NCI-H1417 treated with DMSO at 0.1 percent for 48 hours (cell line): ENCODE data around the gene COX4I2.
"Not testable (repeated sequence)": the region's sequence is repeated elsewhere in the genome, so short reads cannot be mapped to it uniquely, and the experiment has no call there.

Experiments
- DNase-seq: peaks from one replicate; lab custom pipeline; 2025; lab: John Stamatoyannopoulos, UW

The COX4I2 gene

DNA sequence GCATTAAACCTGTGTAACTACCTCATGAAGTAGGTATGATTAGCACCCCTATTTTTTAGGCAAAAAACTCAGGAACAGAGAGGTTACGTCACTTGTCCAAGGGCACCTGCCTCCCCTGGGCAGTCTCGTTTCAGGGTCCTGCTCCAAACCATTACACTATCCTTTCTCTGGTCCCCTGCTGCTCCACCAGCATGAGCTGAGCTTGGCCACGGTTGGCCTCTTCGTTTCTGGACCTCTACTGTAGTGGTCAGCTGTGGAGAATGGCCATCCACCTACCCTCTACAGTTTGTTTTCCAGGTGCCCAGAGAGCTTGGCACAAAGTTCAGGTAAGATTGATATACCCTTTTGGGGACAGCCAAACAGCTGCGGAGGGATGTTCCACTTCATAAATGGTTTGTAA lies 16.8 kb downstream of the COX4I2 start:
- no peak for DNase-seq

DNA sequence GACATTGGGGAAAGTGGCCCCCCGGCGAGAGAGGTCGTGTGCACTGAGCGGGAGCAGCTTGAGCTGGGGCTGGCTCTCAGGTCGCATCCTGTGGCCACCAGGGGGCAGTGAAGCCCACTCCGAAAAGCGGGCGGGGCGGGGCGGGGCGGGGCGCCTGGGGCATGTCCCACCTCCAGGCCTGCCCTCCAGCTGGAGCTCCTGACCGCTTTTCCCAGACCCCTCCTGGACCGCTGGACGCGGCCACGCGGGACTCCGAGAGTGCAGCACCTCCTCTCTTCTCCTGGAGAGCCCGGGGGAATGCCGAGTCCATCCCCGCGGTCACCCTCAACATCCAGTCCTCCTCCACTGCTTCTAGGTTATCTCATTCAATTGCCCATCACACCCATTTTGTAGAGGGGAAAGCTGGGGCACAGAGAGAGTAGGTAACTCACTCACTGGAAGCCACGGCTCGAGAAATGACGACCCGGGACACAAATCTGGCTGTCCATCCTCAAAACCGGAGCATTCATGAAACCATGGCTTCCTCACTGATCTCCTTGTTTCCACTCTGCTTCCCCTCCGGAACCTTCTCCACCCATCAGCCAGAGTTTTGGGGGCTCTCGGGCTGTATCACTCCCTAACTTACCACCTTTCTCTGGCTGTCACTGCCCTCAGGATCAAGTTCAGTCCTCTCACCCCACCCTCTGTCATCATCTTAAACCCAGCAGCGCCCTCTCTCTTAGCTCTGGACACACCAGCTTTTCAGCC lies 24.1 kb downstream of the COX4I2 start:
- peak; percentile 29 for DNase-seq

DNA sequence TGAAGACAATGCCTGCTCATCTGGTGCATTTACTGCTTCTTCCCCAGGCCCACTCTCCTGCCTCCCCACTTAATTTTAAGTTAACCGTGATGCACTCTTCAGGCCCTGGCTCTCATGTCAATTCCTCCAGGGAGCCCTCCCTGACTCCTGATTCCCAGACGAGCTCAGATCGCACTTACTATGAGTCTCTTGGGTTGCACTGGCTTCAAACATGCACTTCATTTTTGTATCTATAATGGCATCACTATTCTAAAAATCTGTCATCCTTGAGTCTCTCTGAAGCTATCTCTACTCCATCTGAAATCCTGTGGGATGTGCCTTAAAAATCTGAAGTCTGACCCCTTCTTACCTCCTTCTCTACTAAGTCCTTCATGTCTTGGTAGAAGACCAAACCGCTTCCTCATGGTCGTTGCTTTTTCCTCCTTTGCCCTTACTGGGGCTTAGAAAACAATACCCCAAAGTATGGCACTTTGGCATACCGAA lies 24.7 kb downstream of the COX4I2 start:
- DNase-seq: no peak

DNA sequence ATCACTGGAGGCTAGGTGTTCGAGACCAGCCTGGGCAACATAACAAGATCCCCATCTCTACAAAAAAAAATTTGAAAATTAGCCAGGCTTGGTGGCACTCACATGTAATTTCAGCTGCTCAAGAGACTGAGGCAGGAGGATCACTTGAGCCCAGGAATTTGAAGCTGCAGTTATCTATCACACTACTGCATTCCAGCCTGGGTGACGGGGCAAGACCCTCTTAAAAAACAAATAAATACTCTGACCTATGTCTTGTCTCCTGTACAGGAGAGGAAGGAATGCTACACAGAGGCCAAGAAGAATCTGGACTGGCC lies 25.8 kb downstream of the COX4I2 start:
- no peak for DNase-seq

DNA sequence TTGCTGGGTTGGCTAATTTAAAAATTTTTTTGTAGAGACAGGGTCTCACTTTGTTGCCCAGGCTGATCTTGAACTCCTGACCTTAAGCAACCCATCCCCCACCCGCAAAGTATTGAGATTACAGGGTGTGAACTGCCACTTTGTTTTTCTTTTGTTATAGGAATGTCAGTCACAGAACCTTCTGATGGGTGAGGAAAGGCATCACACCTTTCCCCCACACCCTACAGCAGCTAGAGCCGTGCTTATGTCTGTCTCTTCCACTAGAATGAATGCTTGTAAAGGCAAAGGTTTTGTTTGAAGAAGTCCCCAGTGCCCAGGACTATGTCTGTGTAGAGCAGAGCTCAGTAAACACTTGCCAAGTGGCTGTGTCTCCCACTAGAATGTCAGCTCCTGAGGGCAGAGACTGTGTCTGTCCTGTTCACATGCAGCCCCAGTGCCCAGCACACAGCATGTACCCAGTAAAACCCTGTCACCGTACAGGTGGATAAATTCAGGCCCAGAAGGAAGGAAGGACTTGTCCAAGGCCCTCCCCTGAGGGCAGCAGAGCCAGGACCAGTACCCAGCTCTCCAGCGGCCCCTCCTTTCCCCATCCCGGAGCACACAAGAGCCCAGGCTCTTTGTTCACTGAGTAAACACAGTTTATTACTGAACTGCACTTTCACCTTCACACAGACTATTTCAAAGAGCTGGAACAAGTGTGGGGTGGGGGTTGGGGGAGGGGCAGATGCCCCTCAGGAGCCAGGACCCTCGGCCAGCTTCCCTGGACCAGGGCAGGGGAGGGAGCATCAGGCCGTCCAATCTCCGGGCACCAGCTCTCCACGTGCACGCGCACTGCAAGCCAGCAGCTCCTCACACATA lies 26.4 kb downstream of the COX4I2 start:
- peak; percentile 31 for DNase-seq

DNA sequence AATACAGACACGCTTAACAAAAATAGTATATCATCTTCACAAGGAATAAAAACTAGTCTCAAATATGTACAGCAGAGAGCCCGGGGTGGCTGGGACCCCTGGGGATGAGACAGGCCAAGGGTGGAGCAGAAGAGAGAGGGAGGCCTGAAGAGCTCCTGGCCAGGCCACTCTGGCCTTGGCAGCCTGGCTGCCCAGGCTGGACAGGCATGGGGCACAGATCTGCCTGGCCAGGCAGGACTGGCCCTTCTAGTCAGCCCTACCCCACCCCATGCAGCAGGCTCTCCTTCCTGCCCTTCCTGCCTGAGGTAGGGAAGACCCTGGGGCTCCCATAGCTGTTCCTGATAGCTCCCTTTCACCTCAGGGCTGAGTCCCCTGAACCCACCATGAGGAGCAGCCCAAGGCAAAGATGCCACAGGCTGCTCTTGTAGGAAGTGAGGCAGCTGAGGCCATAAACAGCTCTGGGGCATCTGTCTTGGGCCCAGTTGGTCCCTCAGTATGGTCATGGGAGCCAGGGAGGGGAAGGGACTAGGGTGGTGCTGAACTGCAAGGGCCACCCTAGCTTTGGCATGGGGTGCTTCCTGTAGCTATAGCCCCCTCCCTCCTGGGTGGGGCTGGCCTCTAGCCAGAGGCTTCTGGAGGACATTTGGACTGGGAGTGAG lies 27.1 kb downstream of the COX4I2 start:
- DNase-seq: no peak

DNA sequence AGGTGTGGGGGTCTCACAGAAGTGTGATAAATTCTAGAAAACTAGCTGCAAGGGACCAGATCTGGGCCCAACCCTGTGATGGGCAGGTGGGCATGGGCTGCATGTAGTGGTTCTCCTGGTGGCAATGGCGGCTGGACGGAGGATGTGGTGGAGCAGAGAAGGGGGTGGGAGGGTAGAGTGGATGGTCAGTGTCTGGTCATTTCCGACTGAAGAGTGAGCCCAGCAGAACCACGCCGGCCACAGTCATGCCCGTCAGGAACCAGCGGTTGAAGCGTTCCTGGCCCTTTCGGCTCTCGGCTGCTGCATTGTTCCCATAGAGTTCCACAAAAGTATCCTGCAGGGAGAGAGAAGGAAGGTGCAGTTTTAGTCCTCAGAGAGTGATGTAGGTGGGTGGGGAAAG lies 28.0 kb downstream of the COX4I2 start:
- DNase-seq: no peak

DNA sequence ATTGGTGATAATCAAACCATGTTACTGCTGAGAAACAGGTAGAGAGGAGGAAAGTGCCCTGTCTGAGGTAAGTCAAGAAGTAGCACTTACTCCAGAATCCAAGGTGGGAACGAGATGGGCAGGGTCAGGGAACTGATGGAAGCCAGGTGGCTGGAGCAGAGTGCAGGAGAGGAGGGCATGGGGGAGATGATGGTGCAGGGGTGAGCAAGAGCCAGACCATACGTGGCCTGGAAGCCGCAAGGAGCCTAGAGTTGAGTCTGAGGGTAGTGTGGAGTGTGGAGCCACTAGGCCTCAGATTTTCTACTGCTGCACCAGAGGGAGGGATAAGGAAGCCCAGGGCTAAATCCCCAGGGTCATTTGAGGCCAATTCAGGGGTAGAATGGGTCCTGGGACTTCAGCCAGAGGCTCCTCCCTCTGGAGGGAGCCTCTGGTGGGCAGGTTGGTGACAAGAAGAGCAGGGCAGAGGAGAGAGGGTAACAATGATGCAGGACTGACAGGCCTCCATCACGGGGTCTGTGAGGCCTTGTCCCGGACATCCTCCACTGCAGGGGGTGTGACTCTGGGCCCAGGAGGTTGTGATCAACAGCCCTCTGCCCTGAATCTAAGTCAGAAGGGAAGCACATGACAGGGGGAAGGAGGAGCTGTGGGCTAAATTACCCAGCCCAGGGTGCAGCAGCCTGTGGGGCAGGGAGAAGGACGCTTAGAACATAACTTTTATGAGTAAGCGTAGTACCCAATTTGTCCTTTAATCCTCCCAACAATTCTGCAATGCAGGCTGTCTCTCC lies 28.7 kb downstream of the COX4I2 start:
- no peak for DNase-seq

DNA sequence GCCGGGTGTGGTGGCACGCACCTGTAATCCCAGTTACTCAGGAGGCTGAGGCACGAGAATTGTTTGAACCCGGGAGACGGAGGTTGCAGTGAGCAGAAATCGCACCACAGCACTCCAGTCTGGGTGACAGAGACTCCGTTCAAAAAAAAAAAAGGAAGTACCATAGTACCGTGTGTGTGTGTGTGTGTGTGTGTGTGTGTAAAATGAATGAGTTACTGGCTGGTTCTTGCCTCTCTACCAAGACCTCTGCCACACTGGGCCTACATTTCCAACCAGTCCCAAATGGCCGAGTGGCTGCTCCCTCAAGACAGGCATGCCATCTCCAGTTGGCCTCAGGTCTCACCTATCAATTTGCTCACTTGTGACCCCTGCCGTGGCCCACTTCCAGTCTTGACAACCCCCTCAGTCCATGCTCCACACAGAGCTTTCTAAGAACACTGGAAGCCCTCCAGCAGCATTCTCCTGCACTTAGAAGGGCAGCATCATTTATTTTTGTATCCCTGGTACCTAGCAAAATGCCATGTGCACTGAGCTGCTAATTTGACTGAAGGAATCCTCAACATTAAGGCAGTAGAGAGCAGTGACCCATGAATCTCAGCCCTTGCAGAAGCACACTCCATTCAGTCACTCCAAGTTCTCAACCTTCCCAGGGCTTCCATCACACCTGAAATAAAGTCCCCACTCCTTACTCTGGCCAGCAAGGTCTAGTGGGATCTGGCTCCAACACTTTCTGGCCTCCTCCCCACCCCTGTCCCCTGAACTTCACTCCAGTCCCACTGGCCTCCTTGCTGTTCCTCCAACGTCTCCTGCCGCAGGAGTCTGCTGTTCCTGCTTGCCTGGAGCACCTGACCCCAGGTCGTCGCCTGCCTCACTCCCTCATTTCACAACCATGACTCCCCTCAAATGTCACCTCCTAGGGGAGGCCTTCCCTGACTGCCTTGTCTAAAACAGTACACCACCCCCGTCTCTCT lies 29.9 kb downstream of the COX4I2 start:
- DNase-seq: no peak

DNA sequence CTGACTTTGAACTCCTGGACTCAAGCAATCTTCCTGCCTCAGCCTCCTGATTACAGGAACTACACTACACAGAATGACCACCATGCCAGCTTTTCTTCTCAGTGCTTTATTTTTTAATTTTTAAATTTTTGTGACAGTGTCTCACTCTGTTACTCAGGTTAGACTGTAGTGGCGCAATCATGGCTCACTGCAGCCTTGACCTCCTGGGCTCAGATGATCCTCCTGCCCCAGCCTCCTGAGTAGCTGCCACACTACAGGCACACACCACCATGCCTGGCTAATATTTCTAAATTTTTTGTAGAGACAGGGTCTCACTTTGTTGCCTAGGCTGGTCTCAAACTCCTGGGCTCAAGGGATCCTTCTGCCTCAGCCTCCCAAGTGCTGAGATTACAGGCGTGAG lies 31.2 kb downstream of the COX4I2 start:
- not testable (repeated sequence) for DNase-seq

DNA sequence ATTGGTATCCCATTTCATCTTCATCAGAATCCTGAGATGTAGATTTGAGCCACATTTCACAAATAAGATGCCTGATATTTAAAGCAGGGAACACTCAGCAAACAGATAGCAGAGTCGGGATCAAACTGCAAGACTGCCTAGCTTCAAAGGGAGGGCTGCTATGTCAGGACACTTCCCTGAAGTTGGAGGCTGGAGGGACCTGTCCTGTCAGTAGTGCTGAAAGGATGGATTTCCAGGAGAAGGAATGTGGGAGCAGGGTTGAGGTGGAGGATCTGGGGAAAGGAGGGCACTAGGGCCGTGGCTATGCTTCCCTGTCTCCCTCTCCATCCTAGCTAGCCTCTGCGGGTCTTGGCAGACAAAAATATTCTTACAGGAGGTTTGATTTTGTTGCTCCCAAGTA lies 32.2 kb downstream of the COX4I2 start:
- no peak for DNase-seq

DNA sequence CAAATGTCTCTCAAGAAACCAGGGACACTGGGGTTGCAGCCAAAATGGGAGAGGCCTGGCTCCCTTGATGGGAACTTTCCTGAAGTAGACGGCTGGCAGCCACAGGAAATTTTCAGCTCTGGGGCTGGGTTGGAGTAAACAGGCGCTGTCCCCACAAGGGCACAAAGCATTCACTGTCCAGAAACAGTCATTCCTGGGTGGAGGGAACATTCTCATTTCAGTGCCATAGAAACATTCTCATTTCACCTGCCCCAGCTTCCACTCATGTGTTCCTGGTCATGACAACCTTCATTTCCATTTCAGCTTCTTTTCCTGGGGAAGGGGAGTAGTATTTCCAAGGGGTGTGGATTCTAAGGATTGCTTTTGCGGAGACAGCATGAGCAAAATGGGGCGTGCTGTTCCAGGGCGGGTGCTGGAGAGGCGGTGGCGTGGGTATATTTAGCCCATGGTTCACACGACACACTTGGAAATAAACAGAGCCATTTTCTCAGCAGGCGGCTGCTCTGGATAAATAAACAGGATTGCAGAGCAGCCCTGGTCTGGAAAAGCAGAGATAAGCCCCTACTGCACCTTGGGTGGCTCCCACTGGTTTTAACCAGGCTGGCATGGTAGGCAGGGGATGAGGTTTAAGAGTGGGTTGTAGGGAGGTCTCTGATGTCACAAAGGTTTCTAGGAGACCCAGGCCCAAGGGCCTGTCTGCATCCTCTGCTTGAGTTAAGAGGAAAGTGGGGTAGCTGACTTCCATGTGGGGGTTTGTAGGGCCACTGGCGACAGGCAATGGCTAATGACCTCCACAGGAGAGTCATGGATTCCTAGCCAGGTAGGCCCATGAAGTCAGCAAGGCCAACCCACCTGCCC lies 32.9 kb downstream of the COX4I2 start:
- peak; percentile 88 for DNase-seq

DNA sequence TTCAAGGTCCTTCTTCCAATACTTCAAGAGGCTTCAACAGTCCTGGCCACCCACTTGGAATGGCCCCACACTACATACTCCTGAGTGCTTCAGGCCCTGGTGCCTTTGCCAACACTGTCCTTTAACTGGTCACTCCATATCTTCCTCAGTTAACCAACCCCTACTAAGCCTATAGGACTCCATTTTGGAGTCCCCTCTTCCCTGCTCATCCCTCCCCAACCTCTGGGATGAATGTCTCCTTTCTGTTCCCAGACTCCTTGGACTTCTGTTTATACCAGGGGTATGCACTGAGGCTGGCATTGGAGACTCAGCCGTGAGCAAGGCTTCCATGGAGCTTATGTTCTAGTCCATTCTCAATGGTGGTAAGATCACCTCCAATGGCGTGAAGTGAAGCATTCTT lies 33.6 kb downstream of the COX4I2 start:
- DNase-seq: no peak

DNA sequence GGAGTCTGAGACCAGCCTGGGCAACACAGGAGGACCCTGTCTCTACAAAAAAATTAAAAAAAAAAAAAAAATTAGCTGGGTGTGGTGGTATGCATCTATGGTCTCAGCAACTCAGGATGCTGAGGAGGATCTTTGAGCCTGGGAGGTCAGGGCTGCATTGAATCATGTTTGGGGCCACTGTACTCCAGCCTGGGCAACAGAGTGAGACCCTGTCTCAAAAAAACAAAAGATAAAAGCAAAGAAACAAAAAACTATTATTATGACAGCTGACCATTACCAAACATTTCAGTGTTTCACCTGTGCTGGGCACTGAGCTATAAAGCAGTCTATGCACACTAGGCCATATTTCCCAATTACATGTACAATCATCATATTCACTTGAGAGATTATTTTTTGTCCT lies 35.7 kb downstream of the COX4I2 start:
- no peak for DNase-seq

DNA sequence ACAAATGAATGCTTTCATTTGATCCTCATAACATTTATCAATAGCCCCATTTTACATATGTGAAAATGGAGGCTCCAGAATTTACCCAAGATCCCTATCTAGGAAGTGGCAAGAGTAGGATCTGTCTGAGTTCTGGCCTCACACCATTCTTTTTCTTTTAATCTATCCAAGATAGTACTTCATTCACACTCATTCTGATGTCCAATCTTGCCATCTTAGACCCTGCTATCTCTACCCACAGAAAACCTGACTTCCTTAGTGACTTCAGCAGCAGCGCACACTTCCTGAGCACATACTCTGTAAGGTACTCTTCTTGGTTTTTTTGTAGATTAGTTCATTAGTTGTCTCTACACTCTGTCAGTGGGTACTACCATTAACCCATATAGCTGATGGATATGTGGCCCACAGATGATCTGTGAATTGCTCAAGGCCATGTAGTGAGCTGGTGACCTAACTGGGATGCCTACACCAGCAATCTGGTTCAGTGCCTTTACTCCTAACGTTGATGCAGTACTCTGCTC lies 36.3 kb downstream of the COX4I2 start:
- no peak for DNase-seq

DNA sequence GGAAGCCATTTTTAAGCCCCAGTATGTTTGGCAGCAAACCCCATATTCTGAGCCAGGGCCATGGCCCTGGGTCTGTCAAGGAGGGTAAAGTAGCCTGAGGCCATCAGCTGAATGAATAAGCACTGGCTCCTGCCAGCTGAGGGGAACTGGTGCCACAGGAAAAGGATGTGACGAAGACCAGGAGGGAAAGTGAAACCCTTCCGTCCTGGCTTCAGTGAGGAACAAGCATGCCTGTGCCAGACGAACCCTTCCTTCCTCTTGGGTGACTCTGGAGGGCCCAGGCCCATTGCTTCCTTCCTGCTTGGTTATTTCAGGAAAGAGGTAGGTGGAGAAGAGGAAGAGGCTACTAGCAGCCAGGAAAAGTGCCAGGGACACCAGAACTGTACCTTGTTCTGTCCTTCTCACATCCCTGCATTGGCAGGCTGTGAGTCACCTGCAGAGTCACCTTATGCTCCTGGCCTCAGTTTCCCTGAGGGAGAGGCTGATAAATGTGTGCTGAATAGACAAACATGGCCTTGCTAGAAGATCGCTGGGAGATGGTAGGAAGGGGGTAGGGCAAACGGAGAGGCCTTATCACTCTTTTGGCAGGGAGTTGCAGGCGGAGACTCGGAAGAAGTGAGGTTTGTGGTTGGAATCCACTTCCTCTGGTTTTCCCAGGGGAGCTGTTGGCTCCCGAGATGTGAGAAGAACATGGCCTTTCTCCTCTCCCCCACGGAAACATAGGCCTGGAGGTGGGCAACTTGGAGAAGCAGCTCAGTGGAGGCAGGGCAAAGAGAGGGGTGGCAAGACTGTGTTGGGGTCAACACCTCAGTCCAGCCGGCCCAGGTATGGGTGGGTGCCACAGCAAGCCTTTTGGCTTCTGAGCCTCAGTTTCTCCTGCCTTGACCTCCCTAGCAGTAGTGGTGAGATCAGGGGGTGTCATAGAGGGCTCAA lies 37.4 kb downstream of the COX4I2 start:
- DNase-seq: no peak

DNA sequence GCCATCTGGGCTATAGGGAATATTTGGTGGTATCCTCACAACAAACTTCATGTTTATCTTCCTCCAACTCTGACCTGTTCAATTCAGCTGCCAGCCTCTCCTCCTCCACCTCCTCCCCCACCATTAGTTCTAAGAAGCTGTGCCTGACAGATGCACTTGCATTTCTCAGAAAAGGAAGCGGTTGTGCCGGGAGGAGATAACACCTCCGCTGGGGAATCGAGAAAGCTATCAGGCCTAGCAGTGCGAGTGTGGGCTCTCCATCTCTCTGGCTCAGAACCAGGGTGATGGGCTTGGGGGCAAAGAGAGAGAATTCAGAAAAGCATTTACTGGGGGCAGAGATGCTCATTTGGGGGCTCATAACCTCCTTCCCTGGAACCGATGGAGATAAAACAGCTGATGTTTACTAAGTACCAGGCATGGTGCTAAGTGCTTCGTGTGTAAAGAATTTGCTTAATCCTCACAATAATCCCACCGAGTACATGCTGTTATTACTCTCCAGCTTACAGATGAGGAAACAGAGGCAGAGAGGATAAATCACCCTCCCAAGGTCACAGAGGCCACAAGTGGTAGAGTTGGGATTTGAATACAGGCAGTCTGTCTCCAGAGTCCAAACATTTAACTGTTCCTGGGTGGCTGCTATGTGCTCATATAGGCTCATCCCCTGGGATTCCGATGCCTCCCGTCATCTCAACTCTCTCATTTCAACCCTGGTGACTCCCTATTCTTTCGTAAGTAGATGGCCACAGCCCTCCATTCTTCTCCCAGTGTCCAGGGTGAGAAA lies 38.3 kb downstream of the COX4I2 start:
- DNase-seq: no peak

DNA sequence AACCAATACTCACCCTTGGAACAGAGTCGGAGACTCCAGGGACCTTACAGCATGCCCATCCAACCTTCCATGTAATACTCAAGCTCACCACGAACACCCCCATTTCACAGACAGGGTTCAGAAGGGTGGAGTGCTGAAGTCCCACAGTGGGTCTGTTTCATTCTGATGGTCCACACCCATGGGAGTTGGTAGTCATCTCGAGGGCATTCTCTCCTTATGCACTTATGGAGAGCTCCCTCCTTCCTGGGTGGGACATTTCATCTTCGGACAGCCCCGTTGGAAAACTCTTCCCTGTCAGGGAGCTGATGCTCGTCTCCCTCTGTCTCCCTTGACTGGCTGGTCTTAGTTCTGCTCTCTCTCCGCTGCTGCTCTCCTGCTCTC lies 38.9 kb downstream of the COX4I2 start:
- no peak for DNase-seq
